PFSK-1 (cell line): Measurements from ENCODE around the gene NDUFA13.

Experiments
- FOXP2 ChIP-seq: optimal IDR thresholded peaks from 2 replicates; pipeline ENCODE3; 2011; ENCODE audit warnings: borderline replicate concordance, control low read depth, inconsistent platforms; ENCODE audit not compliant: insufficient read depth; ENCODE audit errors: extremely low read length, extremely low read depth
- POLR2AphosphoS5 ChIP-seq: IDR thresholded peaks from 2 replicates; pipeline ENCODE4 v1.6.1; 2012; ENCODE audit warnings: low read depth, mild to moderate bottlenecking, control low read depth, low read length, moderate library complexity
- SIN3A ChIP-seq: IDR thresholded peaks from 2 replicates; pipeline ENCODE4 v1.6.1; 2012; ENCODE audit warnings: mild to moderate bottlenecking, low read length, moderate library complexity, borderline replicate concordance; ENCODE audit not compliant: insufficient read depth
- TAF1 ChIP-seq: IDR thresholded peaks from 2 replicates; pipeline ENCODE4 v1.6.1; 2012; ENCODE audit warnings: low read length, control low read depth, borderline replicate concordance; ENCODE audit not compliant: insufficient read depth
- TF ChIP-seq, protein P1 (sequence below), 2 experiments: IDR thresholded peaks; 2 replicates each; pipeline versions ENCODE4 v1.6.1 to v1.8.0; 2011 to 2012; ENCODE audit warnings: low read depth in 2 of 2, low read length in 2 of 2, control low read depth in 1 of 2, inconsistent platforms in 1 of 2, mild to moderate bottlenecking in 1 of 2, moderate library complexity in 1 of 2; ENCODE audit not compliant: insufficient read depth in 1 of 2

Gene NDUFA13

DNA sequence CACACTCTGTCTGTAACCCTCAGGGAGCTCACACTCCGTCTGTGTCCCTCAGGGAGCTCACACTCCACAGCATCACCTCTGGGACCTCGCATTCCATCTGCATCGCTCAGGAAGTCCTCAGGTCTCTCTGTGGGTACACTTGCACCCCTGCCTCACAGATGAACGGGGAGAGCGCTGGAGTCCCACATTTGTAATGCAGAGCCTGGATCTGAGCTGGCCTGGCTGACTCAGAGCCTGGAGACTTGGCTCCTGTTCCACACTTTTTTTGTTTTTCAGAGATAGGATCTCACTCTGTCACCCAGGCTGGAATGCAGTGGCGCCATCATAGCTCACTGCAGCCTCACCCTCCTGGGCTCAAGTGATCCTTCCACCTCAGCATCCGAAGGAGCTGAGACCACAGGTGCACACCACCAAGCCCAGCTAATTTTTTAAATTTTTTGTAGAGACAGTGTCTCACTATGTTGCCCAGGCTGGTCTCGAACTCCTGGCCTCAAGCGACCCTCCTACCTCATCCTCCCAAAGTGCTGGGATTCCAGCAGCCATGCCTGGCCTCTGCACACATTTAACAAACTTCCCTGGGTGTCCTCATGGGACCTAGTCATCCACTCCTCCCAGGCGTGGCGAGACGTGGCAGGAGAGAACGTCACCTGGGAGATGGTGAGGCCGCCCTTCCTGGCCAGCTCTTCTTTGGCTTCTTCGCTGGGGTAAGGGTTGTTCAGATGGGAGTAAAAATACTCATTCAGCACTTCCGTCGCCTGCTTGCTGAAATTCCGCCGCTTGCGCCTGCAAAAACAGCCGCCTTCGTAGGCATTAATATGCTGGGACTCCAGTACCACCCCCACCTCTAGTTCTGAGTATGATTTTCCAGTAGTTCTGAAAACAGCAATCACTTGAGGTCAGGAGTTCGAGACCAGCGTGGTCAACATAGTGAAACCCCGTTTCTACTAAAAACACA lies 53.1 kb downstream of the NDUFA13 start:
- TF ChIP-seq SIN3A (no peak), FOXP2 (no peak), TAF1 (no peak), POLR2AphosphoS5 (no peak)
- TF ChIP-seq, protein P1, sequence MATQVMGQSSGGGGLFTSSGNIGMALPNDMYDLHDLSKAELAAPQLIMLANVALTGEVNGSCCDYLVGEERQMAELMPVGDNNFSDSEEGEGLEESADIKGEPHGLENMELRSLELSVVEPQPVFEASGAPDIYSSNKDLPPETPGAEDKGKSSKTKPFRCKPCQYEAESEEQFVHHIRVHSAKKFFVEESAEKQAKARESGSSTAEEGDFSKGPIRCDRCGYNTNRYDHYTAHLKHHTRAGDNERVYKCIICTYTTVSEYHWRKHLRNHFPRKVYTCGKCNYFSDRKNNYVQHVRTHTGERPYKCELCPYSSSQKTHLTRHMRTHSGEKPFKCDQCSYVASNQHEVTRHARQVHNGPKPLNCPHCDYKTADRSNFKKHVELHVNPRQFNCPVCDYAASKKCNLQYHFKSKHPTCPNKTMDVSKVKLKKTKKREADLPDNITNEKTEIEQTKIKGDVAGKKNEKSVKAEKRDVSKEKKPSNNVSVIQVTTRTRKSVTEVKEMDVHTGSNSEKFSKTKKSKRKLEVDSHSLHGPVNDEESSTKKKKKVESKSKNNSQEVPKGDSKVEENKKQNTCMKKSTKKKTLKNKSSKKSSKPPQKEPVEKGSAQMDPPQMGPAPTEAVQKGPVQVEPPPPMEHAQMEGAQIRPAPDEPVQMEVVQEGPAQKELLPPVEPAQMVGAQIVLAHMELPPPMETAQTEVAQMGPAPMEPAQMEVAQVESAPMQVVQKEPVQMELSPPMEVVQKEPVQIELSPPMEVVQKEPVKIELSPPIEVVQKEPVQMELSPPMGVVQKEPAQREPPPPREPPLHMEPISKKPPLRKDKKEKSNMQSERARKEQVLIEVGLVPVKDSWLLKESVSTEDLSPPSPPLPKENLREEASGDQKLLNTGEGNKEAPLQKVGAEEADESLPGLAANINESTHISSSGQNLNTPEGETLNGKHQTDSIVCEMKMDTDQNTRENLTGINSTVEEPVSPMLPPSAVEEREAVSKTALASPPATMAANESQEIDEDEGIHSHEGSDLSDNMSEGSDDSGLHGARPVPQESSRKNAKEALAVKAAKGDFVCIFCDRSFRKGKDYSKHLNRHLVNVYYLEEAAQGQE (IDR thresholded peaks at IDR 0.05; ENCODE audit: insufficient read depth in 1 of 2, low read depth in 2 of 2, low read length in 2 of 2): no peak

DNA sequence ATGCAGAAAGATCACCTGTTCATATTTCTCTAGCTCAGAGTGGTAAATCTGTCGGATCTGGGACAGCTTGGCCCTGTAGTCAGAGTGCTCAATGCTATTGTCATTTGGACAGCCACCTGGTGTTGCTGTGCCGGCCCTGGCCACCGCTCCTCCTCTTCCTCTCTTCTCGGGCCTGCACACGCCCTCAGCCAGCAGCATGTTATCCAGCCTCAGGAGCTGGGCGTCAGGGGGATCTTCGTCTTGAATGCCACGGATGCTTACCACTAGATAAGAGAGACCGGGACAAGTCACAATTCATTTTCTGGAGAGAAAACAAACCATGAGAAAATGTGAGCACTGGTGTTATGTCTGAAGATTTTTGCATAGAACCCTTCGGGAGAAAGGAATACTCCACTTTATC lies 54.5 kb downstream of the NDUFA13 start:
- TF ChIP-seq SIN3A (no peak), TAF1 (no peak), POLR2AphosphoS5 (no peak), FOXP2 (no peak)
- TF ChIP-seq, protein P1 (IDR thresholded peaks at IDR 0.05; ENCODE audit: insufficient read depth in 1 of 2, low read depth in 2 of 2, low read length in 2 of 2): no peak

DNA sequence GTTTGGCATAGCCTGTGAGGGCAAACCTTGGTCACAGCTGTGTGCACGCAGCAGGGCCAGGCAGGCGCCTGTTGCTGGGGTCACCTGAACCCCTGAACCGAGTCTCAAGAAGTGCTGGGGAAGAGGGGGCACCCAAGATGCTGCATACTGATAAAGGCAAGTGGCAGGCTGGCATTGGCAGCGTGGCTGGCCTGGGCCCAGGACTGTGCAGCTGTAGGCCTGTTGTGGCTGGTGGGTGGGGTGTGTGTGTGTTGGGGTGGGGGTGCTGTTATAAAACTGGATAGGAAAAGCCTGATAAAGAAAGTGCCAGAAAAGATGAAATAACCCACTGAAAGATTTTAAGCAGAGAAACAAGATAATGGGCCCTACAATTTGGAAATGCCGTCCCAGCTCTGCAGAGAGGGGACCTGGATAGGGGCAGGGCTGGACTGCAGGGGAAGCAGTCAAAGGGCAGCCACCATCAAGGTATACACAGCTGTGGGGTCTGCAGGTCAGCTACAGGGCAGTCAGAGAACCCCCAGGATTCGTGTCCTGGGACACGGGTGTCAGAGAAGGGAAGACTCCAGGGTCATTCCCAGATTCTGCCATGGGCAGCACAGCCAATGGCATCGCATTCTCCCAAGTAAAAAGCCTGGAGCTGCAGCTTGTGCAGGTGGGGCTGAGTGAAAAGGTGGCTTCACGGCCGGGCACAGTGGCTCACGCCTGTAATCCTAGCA lies 55.2 kb downstream of the NDUFA13 start:
- TF ChIP-seq FOXP2: no peak
- no peak for TF ChIP-seq TAF1
- TF ChIP-seq POLR2AphosphoS5: no peak
- TF ChIP-seq, protein P1 (IDR thresholded peaks at IDR 0.05; ENCODE audit: insufficient read depth in 1 of 2, low read depth in 2 of 2, low read length in 2 of 2): no peak
- no peak for TF ChIP-seq SIN3A

DNA sequence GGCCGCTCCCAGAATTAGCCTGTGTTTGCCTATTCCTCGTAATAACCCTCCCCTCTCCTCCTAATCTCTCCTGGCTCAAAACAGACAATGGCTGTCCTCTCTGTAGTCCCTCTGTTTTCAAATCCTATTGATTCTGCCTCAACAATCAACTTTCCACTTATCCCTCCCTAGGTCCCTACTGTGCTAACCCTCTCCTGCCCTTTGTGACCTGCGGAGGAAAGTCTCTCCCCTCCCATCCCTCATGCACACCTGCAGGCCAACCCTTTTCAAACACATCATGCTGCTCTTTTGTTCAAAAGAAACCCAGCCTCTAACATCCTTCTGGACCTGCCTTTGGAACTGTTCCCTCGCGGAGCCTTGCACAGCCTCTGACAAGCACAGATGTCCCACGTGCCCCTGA lies 59.4 kb downstream of the NDUFA13 start:
- TF ChIP-seq, protein P1 (IDR thresholded peaks at IDR 0.05; ENCODE audit: insufficient read depth in 1 of 2, low read depth in 2 of 2, low read length in 2 of 2): no peak
- no peak for TF ChIP-seq TAF1
- no peak for TF ChIP-seq FOXP2
- TF ChIP-seq SIN3A: no peak
- TF ChIP-seq POLR2AphosphoS5: no peak
